PFSK-1 (cell line): ENCODE measurements around the gene DPF3.

Experiments used
- FOXP2 ChIP-seq: optimal IDR thresholded peaks from 2 replicates; pipeline ENCODE3; 2011; ENCODE audit warnings: borderline replicate concordance, control low read depth, inconsistent platforms; ENCODE audit not compliant: insufficient read depth; ENCODE audit errors: extremely low read length, extremely low read depth
- POLR2AphosphoS5 ChIP-seq: IDR thresholded peaks from 2 replicates; pipeline ENCODE4 v1.6.1; 2012; ENCODE audit warnings: low read depth, mild to moderate bottlenecking, control low read depth, low read length, moderate library complexity
- REST ChIP-seq, 2 experiments: IDR thresholded peaks; 2 replicates each; pipeline versions ENCODE4 v1.6.1 to v1.8.0; 2011 to 2012; ENCODE audit warnings: low read depth in 2 of 2, low read length in 2 of 2, control low read depth in 1 of 2, inconsistent platforms in 1 of 2, mild to moderate bottlenecking in 1 of 2, moderate library complexity in 1 of 2; ENCODE audit not compliant: insufficient read depth in 1 of 2
- SIN3A ChIP-seq: IDR thresholded peaks from 2 replicates; pipeline ENCODE4 v1.6.1; 2012; ENCODE audit warnings: mild to moderate bottlenecking, low read length, moderate library complexity, borderline replicate concordance; ENCODE audit not compliant: insufficient read depth
- TAF1 ChIP-seq: IDR thresholded peaks from 2 replicates; pipeline ENCODE4 v1.6.1; 2012; ENCODE audit warnings: low read length, control low read depth, borderline replicate concordance; ENCODE audit not compliant: insufficient read depth

Gene DPF3

GRCh38 chr14:72793156-72793939 is 100.6 kb downstream of the DPF3 start:
- TF ChIP-seq SIN3A (no peak), TAF1 (no peak), REST (IDR thresholded peaks at IDR 0.05; ENCODE audit: insufficient read depth in 1 of 2, low read depth in 2 of 2, low read length in 2 of 2) (no peak), FOXP2 (no peak), POLR2AphosphoS5 (no peak)

DNA sequence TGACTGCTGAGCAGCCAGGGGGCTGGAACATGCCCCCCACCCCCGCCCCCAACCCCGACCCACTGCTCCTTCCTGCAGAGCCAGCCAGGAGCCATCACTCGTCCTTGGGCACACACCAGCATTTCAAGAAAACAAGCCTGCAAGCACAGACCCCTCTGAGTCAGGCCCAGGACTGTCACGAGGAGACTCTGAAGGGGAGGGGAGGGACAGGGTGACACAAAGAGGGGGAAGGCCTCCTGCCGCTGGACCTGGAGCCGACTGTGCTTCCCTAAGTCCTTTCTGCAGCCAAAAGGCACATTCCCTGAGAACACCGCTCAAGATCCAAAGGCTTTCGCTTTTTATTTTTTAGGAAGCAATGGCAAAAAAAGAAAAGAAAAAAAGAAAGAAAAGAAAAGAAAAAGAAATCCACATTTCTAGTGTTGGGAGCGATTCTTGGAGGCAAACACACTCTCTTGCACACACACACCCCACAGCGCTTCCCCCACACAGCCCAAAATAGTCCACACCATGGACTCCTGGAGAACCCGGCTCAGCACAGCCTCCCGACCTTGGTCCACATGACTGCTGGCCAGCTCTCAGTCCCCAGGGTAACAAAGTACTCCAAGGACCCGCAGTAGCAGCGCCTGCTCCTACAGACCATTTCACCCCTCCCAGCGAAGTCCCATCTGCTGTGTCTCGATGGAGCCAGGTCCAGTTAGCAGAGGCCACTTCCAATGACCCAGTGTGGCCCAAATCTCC is 101.7 kb downstream of the DPF3 start:
- TF ChIP-seq TAF1: no peak

- TF ChIP-seq FOXP2: no peak
Measured at GRCh38 chr14:72790887-72791566, 102.9 kb downstream of the DPF3 start.

- TF ChIP-seq FOXP2 (no peak), POLR2AphosphoS5 (no peak), REST (IDR thresholded peaks at IDR 0.05; ENCODE audit: insufficient read depth in 1 of 2, low read depth in 2 of 2, low read length in 2 of 2) (no peak), SIN3A (no peak), TAF1 (no peak)
Measured at GRCh38 chr14:72788972-72789728, 104.8 kb downstream of the DPF3 start.

DNA sequence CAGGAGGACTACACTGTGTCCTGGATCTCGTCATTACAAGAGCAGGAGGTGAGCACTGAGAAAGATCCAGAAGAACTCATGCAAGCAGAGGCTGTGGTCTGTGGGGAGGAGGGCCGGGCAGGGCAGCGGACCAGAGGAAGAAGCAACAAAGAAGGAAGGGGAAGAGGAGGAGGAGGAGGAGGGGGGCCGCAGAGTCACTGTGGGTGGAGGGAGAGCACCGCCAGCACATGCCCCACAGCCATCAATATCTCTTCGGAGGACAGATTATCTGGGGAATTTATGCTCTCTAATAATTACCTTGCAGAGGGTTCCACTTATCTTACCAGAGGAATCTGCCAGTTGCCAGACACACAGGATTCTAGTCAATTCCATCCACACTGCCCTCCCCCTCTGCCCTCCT is 105.6 kb downstream of the DPF3 start:
- TF ChIP-seq TAF1 (no peak), POLR2AphosphoS5 (no peak), REST (IDR thresholded peaks at IDR 0.05; ENCODE audit: insufficient read depth in 1 of 2, low read depth in 2 of 2, low read length in 2 of 2) (no peak), SIN3A (no peak), FOXP2 (no peak)
